ENCODE measurements around the gene SLC36A1.

Gene SLC36A1

DNA sequence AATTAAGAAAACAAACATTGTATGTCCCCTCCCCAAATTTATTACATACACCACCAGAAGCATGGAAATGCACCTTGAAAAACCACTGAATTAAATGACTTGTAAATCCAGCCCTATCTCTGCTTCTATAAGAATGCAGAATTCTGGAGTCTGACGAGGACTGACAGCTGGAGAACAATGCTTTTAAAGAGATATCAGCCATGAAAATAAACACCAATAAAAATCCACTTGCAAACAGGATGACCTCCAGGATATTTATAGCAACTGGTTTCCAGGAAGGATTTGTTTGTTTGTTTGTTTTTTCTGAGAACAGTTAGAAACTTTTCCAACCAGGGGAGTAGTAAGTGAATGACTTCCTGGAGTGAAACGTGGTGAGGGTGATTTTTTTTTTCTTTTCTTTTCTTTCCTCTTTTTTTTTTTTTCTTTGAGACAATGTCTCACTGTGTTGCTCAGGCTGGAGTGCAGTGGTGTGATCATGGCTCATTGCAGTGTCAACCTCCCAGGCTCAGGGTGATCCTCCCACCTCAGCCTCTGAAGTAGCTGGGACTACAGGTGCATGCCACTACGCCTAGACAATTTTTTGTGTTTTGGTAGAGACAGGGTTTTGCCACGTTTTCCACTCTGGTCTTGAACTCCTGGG is 38.7 kb upstream of the SLC36A1 start:
- H3K9me3 ChIP-seq (ENCODE audit: low read length), result no peaks in the 10 kb centered on the region
- H3K27ac ChIP-seq (ENCODE audit: low read depth, low read length, poor library complexity, severe bottlenecking), result no peak overlapping the region
- no peaks in the 10 kb centered on the region for H3K9me2 ChIP-seq (ENCODE audit: low read depth, low read length)
- no peak overlapping the region for H3K9ac ChIP-seq (ENCODE audit: low read length)
- TF ChIP-seq EZH2 (IDR thresholded peaks at IDR 0.05; ENCODE audit: borderline replicate concordance, low read length), result no peak
- TF ChIP-seq, protein P1, sequence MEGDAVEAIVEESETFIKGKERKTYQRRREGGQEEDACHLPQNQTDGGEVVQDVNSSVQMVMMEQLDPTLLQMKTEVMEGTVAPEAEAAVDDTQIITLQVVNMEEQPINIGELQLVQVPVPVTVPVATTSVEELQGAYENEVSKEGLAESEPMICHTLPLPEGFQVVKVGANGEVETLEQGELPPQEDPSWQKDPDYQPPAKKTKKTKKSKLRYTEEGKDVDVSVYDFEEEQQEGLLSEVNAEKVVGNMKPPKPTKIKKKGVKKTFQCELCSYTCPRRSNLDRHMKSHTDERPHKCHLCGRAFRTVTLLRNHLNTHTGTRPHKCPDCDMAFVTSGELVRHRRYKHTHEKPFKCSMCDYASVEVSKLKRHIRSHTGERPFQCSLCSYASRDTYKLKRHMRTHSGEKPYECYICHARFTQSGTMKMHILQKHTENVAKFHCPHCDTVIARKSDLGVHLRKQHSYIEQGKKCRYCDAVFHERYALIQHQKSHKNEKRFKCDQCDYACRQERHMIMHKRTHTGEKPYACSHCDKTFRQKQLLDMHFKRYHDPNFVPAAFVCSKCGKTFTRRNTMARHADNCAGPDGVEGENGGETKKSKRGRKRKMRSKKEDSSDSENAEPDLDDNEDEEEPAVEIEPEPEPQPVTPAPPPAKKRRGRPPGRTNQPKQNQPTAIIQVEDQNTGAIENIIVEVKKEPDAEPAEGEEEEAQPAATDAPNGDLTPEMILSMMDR (IDR thresholded peaks at IDR 0.05; ENCODE audit: low read length), result no peak
- no peaks in the 10 kb centered on the region for H3K79me2 ChIP-seq (ENCODE audit: insufficient read depth, low read length)
- H3K36me3 ChIP-seq (ENCODE audit: insufficient read depth, low read length), result no peaks in the 10 kb centered on the region
- no peak overlapping the region for H3K4me3 ChIP-seq (ENCODE audit: low read depth, low read length, poor library complexity, severe bottlenecking)
- no peak overlapping the region for H2AFZ ChIP-seq (ENCODE audit: low read length)
- H3F3A ChIP-seq (ENCODE audit: insufficient read depth, low read length), result no peaks in the 10 kb centered on the region
- H3K4me1 ChIP-seq (ENCODE audit: insufficient read depth, low read length, severe bottlenecking), result no peaks in the 10 kb centered on the region
- no peak overlapping the region for H3K4me2 ChIP-seq (ENCODE audit: low read length)
- H3K27me3 ChIP-seq (ENCODE audit: insufficient read depth, low read length), result no peaks in the 10 kb centered on the region
- no peaks in the 10 kb centered on the region for H4K20me1 ChIP-seq (ENCODE audit: insufficient read depth, low read length)

DNA sequence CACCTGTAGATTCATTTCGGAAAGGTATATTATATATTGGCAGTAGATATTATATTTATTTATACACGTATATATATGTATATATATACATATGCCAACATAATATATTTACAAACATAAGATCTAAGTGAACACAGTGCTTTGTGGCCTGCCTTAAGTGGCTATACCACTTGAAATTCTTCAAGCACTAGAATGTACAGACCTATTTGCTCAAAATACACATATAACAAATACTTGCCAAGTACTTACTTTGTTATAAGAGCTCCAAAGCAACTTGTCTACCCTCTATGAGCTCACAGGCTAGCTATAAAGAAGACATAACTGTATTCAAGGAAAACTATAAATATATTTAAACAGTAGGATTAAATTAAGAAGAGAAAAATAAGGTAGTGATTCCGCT is 33.6 kb upstream of the SLC36A1 start:
- Histone ChIP-seq H3K4me3 (ENCODE audit: low read depth, low read length, poor library complexity, severe bottlenecking) (no peak overlapping the region), H3F3A (ENCODE audit: insufficient read depth, low read length) (no peaks in the 10 kb centered on the region), H3K27ac (ENCODE audit: low read depth, low read length, poor library complexity, severe bottlenecking) (no peak overlapping the region), H3K4me2 (ENCODE audit: low read length) (no peak overlapping the region), H3K36me3 (ENCODE audit: insufficient read depth, low read length) (no peaks in the 10 kb centered on the region), H3K27me3 (ENCODE audit: insufficient read depth, low read length) (no peaks in the 10 kb centered on the region), H3K9me2 (ENCODE audit: low read depth, low read length) (no peaks in the 10 kb centered on the region), H3K9ac (ENCODE audit: low read length) (no peak overlapping the region), H2AFZ (ENCODE audit: low read length) (no peak overlapping the region), H3K9me3 (ENCODE audit: low read length) (peaks cover 2% of the 10 kb centered on the region; the same call in 1 of the 2 replicates), H3K4me1 (ENCODE audit: insufficient read depth, low read length, severe bottlenecking) (no peaks in the 10 kb centered on the region), H3K79me2 (ENCODE audit: insufficient read depth, low read length) (no peaks in the 10 kb centered on the region), H4K20me1 (ENCODE audit: insufficient read depth, low read length) (no peaks in the 10 kb centered on the region)
- no peak for TF ChIP-seq EZH2 (IDR thresholded peaks at IDR 0.05; ENCODE audit: borderline replicate concordance, low read length)

DNA sequence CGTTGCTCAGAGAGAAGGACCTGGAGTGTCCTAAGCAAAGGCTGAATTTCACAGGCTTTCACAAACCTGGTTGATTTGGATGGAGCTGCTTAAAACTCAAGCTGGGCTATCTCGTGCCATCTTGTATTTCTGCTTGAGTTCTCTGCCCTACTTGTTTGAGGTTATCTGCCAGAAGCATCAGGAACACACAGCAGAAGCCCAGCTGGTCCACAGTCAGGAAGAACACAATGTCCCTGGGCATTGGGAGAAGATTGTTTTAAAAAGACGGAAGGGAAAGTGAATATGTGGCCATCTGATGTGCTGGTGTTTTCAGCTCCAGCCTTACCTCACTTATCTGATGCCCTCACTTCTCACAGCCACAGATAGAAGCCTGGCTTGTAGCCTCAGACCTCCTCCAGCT is 32.9 kb upstream of the SLC36A1 start:
- H3F3A ChIP-seq (ENCODE audit: insufficient read depth, low read length), result no peaks in the 10 kb centered on the region
- H3K4me3 ChIP-seq (ENCODE audit: low read depth, low read length, poor library complexity, severe bottlenecking), result no peak overlapping the region
- no peak overlapping the region for H3K9ac ChIP-seq (ENCODE audit: low read length)
- H3K27ac ChIP-seq (ENCODE audit: low read depth, low read length, poor library complexity, severe bottlenecking), result no peak overlapping the region
- TF ChIP-seq EZH2 (IDR thresholded peaks at IDR 0.05; ENCODE audit: borderline replicate concordance, low read length), result no peak
- TF ChIP-seq, protein P1 (IDR thresholded peaks at IDR 0.05; ENCODE audit: low read length), result no peak
- no peaks in the 10 kb centered on the region for H3K79me2 ChIP-seq (ENCODE audit: insufficient read depth, low read length)
- H3K9me2 ChIP-seq (ENCODE audit: low read depth, low read length), result no peaks in the 10 kb centered on the region
- no peak overlapping the region for H3K4me2 ChIP-seq (ENCODE audit: low read length)
- no peak overlapping the region for H2AFZ ChIP-seq (ENCODE audit: low read length)
- no peaks in the 10 kb centered on the region for H3K27me3 ChIP-seq (ENCODE audit: insufficient read depth, low read length)
- peaks cover 2% of the 10 kb centered on the region; the same call in 1 of the 2 replicates for H3K9me3 ChIP-seq (ENCODE audit: low read length)
- no peaks in the 10 kb centered on the region for H3K4me1 ChIP-seq (ENCODE audit: insufficient read depth, low read length, severe bottlenecking)
- H3K36me3 ChIP-seq (ENCODE audit: insufficient read depth, low read length), result no peaks in the 10 kb centered on the region
- H4K20me1 ChIP-seq (ENCODE audit: insufficient read depth, low read length), result no peaks in the 10 kb centered on the region

DNA sequence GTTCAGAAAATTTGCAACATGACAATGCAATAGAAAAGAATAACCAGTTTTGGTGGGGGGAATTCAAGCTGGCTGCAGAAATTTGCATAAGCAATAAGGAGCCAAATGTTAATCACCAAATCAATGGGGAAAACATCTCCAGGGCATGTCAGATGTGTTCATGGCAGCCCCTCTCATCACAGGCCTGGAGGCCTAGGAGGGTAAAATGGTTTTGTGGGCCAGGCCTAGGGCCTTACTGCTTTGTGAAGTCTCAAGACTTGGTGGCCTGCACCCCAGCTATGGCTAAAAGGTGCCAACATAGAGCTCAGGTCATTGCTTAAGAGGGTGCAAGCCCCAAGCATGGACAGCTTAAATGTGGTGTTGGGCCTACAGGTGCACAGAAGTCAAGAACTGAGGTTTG is 29.7 kb upstream of the SLC36A1 start:
- no peak overlapping the region for H3K27ac ChIP-seq (ENCODE audit: low read depth, low read length, poor library complexity, severe bottlenecking)
- H3K9me3 ChIP-seq (ENCODE audit: low read length), result peaks cover 2% of the 10 kb centered on the region; the same call in 1 of the 2 replicates
- H3K4me2 ChIP-seq (ENCODE audit: low read length), result no peak overlapping the region
- TF ChIP-seq EZH2 (IDR thresholded peaks at IDR 0.05; ENCODE audit: borderline replicate concordance, low read length), result no peak
- TF ChIP-seq, protein P1 (IDR thresholded peaks at IDR 0.05; ENCODE audit: low read length), result no peak
- no peaks in the 10 kb centered on the region for H3K27me3 ChIP-seq (ENCODE audit: insufficient read depth, low read length)
- no peak overlapping the region for H3K4me3 ChIP-seq (ENCODE audit: low read depth, low read length, poor library complexity, severe bottlenecking)
- H2AFZ ChIP-seq (ENCODE audit: low read length), result no peak overlapping the region
- H3K4me1 ChIP-seq (ENCODE audit: insufficient read depth, low read length, severe bottlenecking), result no peaks in the 10 kb centered on the region
- no peaks in the 10 kb centered on the region for H3K79me2 ChIP-seq (ENCODE audit: insufficient read depth, low read length)
- no peaks in the 10 kb centered on the region for H3K36me3 ChIP-seq (ENCODE audit: insufficient read depth, low read length)
- H3K9ac ChIP-seq (ENCODE audit: low read length), result no peak overlapping the region
- H3F3A ChIP-seq (ENCODE audit: insufficient read depth, low read length), result no peaks in the 10 kb centered on the region
- H3K9me2 ChIP-seq (ENCODE audit: low read depth, low read length), result no peaks in the 10 kb centered on the region
- H4K20me1 ChIP-seq (ENCODE audit: insufficient read depth, low read length), result no peaks in the 10 kb centered on the region
